Stimulated activated CD4-positive, alpha-beta T cell treated with anti-CD3 and anti-CD28 coated beads, Interleukin-12 subunit alpha, Interleukin-12 subunit beta, amount 100 ng/mL, for 4 hours (primary cell): Measurements from ENCODE around the gene AUTS2.

ENCODE experiments used
- DNase-seq: peaks from one replicate; pipeline ENCODE4 v3.0.0-alpha.2; 2020

Gene AUTS2

DNA sequence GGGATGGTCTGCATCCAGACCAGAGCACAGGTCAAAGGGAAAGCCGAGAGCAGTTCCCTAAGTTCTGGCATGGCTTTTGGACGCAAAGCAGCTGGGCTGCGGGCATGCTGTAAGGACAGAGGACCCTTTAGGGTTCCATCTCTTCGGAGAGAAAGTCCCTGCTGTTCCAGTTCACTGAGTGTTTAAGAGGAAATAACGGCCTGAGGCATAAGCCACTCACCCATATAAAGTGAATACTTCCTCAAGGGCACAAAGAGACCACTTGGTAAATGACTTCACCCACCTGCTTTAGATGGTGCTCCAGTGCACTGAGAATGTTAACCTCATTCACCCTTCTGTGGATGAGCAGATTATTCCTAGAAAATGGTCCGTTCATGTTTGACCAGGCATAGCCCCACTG, 946.9 kb downstream of the AUTS2 start:
- DNase-seq: no peak

DNA sequence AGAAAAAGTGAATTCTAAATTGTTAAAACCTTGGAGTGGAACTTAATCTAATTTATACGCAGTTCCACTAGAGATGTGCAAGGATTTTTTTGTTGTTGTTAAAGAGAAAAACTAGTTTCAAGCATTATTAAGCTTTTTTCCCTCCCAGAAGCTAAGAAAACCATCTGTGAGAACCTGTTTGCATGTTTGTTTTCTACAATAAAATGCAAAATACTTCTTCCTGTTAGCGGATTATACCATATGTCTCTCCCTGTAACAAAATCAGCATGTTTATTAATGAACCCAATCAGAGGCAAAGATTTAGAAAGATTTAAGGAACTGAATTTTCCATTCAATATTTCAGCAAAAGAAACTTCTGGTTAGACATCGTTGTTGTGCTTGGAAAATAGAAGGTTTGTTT, 953.9 kb downstream of the AUTS2 start:
- no peak for DNase-seq

DNA sequence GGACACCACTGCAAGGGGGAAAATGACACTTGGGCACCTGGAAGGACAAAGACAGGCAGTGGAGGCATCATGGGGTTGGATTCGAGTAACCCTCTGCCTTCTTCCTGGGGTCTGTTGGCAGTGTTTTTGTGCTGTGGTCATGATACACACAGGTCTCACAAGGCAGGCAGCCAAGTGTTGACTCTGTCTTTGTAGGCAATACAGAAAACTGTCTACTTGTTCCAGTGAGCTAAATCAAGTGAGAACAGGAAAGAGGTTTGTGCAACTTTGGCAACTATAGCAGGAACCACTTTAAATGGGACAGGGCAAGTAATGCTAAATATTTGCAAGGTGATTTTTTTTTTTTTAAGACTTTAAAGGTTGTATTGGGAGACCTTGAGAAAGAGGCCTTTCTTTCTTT, 955.1 kb downstream of the AUTS2 start:
- no peak for DNase-seq

DNA sequence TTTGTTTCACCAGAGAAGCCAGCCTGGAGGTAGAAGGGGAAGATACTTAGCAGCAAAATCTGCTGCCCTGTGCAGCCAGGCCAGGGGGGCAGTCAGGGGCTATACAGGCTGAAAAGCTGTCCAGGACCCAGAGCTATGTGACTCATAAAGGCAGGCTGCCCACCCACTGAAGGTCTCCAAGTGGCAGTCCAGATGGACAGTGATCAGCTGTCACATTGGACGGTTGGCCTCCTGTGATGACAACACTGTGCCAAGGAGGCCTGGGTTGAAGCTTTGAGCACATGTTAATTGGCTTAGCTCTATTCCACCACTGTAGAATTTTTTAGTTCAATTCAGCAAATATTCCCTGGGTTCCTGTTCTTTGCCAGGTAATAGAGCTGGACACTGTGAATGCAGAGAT, 956.4 kb downstream of the AUTS2 start:
- DNase-seq: no peak

DNA sequence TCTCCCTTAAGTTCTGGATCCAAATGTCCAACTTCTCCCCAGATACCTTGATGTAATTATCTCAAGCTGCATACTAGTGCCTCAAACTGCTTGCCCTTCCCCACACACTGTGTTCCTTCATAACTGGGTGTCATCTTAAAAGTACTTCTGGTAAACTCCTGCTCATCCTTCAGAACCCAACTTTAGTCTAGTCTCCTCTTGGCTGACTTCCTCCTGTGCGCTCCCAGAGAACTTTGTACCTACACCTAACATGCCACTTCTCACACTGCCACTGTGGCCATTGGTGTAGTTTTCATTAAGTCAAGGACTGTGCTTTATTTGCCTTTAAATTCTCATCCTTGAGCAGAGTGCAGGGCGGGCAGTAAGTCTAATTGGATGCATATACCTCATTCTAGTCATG, 958.5 kb downstream of the AUTS2 start:
- DNase-seq: no peak

DNA sequence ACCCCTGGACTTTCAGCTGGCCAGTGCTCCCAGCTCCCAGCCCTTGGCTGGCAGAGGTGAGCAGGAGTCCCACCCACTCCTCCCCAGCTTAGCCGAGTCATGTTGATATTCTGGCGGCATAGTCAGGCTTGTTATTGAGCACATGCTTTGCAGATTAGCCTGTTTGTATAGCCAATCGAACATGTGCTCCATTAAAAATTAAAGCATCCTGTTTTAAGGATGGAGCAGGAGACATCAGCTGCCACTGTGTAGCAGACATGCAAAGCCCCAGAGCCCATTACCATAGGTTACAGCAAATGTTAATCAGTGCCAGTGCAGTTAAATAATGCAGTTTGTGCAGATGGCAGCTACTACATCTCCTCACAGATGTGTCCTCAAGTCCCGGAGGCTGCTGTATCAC, 959.1 kb downstream of the AUTS2 start:
- DNase-seq: no peak

DNA sequence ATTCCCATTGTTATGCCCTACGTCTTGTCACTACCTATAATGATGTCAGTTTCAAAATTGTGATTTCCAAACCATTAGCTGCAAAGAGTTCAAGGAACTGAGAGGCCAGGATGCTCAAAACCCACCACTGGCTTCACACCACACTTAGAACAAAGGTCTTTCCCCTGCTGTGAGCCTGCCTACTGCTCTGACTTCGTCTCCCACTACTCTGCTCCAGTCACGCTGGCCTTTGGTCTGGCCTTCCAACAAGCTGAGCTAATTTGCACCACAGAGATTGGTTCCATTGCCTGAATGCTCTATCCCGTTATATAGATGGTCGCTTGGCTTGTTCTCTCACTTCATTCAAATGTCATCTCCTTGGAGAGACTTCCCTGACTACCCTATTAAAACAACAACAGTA, 961.5 kb downstream of the AUTS2 start:
- DNase-seq: no peak

DNA sequence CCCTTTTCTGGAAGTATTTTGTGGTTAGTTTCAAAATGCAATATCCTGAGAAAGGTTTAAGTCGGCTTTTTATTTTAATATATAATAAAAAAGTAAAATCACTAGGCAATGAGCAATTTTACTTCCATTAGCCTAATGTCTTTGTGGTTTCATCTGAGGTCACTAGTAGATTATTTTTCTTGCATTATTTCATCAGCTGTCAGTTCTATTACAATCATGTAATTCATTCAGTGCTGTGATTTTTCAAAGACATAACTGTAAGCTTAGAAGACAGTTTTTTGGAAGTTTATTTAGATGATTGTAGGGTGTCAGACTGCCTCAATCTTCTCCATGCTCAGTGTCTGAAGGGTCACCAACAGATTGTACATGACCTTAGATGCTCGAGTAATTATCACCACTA, 965.7 kb downstream of the AUTS2 start:
- DNase-seq: no peak

DNA sequence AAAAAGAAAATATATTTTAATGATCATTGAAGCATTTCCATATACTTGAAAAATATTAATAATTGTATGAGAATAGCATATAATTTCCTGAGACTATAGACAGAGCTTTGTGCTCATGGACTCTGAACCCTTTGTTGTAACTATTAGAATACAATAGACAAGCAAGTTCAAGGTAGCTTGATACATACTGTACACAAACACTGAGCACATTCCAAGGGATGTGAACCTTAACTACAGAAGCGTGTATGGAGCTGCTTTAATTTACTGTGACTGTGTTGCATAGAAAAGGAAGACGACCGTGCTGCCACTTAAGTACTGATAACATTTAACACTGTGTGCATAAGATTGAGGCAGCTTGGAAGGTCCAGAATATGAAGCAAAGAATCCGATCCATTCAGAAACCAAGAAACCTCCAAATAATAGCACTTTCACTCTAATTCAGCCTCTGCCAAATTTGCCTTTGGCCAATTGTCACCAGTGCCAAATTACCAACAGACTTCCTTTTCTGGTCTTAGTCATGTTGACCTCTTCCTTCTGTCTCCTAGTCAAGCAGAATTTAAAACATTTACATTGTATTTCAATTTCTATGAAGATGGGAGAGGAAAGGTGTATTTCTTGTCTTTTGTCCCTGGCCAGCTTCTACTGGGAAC, 967.6 kb downstream of the AUTS2 start:
- no peak for DNase-seq

DNA sequence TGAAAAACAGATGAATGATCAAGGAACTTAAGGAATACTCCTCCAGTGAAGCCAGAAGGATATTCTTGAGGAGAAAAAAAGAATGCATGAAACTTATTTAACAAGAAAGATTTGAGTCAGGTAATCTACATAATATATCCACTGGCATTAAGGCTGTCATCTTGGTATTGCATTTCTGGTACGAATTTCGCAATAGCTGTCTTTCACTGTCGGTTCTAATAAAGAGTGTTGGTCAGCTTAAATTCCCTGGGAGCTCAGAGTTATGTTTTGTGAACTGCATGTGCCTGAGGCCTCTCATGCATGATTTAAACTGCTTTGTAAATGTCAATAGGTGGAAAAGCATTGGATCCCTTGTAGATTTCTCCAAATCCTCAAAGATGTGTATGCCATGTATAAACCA, 968.4 kb downstream of the AUTS2 start:
- no peak for DNase-seq

DNA sequence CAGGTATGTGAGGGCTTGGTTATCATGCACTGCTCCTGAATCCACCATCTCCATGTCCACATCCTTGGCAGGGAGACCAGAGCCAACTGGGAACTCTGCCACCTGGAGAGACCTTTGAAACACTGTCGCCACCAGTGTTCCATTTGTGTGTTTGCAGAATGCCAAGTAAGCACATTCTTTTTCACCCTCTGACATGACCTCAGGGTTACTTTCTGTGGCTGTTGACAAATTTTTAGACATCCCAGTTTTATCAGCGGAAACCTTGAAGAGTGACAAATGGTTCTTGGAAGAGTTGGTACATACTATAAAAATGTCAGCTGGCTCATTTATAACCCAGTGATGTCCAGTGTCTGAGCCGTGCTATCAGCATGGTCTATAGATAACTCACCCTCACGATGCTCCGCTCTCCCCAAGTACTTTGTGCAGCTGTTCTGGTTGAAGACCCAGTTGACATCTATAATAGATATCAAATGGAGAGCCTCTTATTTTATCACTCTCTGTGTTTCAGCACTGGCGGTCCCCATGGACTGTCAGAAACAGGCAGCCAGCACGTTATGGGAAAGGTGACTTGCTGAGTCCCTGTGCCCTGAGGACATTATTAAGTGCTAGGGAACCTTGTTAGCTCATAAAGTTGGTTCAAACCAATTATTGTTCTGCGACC, 970.5 kb downstream of the AUTS2 start:
- DNase-seq: no peak

DNA sequence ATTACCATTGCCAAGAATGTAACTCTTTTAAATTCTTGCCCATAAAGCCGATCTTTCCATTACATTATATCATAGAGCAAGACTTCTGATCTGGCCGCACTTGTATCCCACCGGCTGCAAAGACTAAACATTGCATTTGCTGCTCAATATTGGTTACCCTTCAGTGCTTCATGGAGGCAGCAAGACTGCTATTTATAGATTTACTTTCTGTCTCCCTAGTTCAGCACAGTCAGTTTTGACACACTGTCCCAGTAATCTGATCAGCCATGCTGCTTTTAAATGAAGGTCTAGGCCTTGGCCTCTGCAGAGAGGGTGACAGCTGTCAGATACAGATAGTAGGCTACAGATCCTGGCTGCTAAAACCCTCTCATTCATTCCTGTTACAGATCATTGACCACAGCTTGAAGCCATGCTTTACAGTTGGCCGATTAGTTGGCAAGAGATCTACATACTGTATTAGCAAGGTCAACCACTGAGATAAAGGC, 971.1 kb downstream of the AUTS2 start:
- DNase-seq: no peak

DNA sequence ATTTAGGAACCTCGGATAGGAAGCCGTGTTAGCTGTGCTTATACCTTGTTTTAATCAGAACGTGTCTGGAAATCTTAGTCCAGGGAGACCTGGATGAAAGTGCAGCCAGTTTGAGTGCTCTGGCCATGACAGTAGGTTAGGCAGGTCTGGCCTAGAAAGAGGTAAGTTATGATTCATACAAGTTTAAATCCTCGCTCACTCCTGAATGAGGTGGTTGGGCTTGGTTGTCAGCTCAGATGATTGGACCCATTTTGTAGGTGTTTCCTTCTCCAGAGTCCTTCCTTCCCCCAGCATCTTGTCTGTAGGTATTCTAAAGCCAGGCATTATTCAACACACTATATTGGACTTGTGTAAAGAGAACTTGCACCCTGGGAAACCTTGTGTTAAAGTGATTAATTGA, 971.8 kb downstream of the AUTS2 start:
- no peak for DNase-seq

DNA sequence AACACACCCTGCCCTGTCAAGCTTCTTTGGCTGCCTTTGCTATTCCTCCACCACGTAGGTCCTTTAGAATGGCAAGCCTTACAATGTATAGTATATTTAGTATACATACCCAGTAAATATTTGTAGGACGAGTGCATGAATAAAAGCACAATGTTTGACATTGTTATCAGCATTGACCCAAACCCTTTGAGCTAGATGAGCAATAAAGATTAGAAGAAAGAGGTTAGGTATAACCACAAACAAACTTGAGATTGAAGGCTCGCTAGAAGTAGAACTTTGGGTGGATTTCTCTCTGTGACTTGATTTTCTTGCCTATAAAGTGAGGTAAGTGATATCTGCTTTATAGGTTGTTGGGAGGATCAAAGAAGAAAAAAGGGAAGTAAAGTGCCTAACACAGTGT, 972.7 kb downstream of the AUTS2 start:
- no peak for DNase-seq

DNA sequence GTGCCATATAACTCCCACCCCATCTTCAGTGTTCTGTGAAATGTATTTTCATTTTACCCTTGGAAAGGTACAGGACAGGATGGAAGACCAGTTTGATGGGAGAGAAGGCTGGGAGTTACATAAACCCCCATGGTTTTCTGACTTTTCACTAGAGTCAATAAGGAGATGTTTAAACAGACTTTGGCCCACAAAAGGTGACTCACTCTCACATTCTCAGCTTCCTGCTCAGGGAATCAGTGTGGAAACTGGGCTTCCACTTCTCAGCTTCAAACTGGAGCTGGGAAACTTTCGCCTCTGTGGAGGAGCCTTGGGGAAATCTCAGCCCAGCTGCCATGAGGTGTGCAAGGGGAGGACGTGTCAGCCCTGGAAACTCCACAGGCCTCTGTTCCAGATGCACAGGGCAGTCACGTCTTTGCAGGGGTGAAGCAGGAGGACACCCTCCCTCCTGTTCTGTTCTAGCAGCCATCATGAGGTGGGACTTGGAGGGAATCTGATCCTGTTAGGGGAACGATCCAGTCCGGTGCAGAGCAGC, 973.2 kb downstream of the AUTS2 start:
- DNase-seq: no peak

DNA sequence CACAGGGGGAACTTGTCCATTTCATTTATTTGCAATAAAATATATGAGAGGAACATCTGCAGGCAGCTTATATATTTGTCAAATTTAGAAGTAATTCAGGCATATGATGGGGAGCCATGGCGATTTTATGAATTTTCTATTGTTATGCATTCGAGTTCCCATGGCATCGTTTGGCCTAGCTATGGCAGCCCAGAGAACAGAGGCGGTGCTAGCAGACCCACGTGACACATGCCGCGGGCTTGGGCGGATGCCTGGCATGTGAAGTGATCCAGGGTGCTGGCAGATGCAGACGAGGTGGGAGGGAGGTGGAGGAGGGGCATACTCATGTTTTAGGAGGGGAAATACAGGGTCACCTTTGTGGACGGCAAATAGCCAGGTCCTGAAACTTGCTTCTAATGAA, 973.7 kb downstream of the AUTS2 start:
- no peak for DNase-seq

DNA sequence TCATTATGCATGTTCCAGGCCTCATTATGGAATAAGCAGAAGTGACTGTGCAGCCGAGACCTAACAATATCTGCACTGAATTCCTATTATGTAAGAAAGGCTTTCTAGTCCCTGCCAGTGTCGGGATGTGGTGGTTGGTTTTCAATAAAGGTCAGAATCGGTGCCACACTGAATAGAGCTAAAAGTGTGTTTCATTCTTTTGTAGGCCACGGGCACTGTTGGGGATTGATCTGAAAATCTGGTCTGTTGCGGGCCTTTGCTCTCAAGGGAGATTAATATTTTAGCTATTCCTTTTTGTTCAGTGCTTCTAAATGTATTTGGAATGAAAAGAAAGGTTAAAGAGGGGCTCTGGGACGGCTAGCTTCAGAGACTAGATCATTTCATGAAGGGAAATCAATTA, 974.3 kb downstream of the AUTS2 start:
- DNase-seq: no peak

DNA sequence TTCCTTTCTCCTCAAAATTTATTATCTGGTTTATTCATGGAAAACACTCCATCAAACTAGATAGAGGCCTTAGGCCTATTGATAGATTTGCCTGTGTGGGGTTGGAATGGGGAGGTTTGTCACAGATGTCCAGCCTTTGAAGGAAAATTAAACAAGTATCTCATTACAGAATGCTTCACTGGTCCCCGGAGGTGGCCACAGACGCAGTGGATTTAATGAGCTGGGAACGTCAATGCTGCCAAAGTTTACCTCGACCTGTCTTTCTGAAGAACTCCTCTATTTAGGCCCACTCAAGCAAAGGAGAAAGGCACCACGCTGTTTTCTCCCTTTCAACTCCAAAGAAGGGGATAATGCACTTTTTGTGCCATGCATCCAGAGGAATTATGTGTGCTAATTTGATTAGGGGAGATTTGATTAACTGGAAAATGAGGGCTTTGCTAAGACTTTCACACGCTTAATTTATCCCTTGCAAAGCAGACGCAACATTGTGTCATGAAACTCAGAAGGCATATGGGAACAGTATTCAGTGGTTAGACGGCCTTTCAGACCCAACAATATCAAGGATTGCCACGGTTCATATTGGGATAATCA, 974.9 kb downstream of the AUTS2 start:
- DNase-seq: no peak

DNA sequence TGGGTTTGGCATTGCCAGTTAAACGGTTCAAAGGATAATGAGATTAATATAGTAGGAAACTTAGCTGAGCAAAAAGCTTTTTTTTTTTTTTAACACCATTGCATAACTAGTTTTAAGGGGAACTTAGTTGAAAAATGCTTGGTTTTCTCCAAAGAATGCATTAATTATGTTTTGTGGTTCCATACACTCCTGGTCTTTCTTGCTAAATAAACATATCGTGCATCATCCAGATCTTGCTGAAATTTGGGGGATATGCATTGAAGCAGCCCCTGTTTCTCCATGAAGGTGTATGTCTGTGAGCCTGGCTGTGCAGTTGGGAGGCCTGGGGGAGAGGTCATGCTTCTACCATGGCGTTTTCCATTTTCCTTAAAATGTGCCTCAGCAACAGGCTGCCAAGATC, 975.4 kb downstream of the AUTS2 start:
- no peak for DNase-seq

DNA sequence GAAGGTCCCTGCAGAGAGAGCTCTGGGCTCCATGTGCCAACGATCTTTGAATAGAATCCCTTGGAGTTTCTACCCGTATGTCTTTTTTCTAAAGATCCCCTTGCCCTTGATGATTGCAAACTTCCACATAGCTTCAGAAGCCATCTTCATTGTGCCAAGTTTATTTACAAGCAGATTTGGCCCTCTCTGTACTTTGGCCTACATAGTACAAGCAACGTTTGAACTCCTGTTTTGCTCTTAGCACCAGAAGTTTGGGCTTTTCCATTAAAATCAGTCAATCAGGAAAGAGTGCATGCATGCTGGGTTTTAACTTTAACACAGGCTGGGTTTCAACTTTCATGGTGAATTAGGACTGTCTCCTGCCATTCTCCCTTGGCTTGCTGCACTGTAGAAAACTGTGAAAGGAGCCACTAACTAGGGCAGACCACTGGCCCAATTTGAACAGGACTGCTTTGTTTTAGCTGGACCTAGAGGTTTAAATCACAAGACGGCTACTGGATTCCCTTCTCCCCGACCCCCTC, 976.1 kb downstream of the AUTS2 start:
- no peak for DNase-seq

DNA sequence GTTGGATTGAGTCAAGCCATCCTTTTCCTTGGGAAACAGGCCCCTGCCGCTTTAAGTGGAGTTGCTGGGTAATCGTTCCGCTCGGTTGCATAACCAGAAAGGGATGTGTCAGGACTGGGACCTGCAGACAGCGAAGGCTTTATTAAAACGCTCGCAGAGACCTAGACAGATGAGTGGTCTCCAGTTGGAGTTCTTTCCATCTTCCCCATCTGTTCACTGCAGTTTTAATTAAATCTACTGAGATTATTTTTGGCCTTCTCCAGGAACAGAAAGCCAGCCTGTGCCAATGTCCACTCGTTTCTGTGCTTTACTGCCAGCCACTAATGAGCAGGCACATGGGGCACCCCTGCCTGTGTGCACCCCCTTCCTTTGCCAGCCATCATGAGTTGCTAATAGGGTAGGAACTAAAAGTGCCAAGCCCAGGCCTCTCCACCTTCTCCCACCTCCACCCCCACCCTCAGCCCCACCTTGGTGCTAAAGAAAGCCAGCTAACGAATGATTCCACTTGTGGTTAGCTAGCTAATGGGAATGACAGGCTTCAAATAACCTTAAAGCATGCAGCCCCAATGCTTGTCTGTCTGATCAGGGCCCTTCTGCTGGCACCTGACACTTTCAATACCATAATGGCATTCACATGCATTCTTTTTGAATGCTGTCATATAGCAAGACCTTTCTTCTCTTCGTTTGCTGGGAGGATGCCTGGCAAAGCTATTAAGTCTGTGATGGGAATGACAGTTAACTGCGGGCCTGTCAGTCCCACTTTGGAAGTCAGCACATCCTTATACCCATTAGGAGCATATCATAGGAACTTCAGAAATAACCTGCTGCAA, 976.9 kb downstream of the AUTS2 start:
- no peak for DNase-seq

DNA sequence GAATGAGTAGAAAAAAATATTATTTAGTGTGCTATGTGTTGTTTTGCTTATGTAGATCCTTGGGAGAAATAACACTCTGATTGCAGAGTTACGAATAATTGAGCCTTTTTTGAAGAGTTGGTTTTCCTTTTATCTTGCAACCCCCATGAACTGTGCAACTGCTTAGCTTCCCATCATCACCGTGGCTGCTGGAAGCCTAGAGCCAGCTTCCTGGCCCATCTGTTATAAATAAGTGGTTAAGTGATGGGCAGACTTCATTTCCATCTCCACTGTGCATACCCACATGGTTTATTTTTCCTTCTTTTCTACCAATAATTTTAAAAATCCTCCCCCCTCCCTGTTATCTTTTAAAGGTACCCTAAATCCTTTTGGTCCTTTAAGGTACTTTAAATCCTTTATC, 978.8 kb downstream of the AUTS2 start:
- DNase-seq: no peak

DNA sequence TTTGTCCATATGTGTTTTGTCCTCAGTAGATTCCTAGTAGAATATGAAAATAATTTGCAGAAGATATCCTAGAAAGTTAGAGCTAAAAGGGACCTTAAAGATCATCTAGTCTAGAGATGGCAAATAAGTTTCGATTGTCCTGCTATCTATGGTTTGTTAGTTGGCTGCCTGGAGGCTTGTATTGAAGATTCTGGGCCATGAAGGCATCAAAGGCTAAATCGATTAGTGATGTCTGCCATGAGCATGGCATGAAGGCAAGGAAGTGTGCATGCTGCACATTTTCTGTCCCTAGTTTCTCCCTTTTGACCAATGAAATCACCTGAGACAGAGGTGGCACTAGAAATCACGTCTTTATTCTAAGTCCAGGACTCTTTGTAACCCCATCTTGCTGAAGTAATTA, 979.9 kb downstream of the AUTS2 start:
- DNase-seq: no peak
